HG03097 (cell line): Measurements from ENCODE around the gene NPAS3.

Experiments
- ATAC-seq: cut with Tn5 transposase; IDR thresholded peaks from one replicate; pipeline ENCODE4 v1.9.1; 2021; ENCODE audit not compliant: unreplicated experiment, low FRiP score

Gene NPAS3

GRCh38 chr14:32938719-32939253 is at the start of gene NPAS3:
TSS of gene NPAS3 (plus strand) at chr14:32938879.
- ATAC-seq, result no peak

- no peak for ATAC-seq
Observed at GRCh38 chr14:32896979-32897697, 41.5 kb upstream of the NPAS3 start.

DNA sequence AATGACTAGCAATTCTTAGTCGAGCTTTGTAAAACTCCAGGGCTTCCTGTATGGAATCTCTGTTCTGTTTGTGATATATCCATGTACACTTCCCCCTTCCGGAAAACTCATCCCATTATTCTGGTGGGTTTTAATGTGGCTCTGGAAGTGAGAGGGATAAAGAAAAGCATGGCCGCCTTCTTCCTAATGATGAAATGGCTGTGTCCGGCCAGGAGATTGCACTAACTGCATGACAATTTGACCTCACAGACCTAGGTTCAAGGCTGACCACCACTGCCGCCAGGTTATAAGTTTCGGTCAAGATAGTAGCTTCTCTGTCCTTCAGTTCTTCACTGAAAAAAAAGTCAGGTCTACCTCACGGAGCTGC is 41.0 kb upstream of the NPAS3 start:
- no peak for ATAC-seq

GRCh38 chr14:32898876-32899275 is 39.8 kb upstream of the NPAS3 start:
- no peak for ATAC-seq

DNA sequence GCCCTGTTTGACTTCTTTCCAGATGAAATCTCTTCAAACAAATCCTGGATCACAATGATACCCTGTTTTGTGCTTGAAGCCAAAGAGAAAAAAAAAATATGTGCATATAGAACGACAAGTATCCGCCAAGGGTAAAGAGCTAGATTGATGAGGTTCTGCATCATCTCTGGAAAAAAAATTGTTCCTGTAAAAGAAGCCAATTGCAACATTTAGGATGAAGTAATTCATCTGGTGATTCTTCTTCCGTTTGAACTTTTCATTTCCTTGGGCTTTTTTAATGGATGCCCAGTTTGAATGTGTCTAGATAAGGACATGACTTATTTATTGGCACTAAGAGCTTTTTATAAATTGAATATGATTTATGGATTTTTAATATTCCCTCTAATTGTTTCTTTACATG is 38.1 kb upstream of the NPAS3 start:
- no peak for ATAC-seq

DNA sequence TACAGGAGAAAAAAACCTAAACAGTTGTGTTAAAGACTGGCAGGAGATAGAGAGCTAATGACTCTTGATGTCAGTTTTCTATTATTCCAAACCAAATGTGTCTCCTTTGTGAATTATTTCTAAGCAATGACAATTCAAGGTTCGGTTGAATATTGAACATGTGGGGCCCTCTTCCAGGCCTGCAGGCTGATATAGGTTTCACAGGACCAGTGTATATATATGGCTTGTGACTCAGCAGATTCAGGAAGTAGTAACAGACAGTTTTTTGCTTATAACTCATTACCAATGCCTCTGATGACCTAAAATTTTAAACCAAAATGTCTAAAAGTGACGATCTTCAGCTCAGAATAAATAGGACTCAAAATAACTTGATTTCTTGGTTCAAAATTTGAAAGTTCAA is 33.7 kb upstream of the NPAS3 start:
- ATAC-seq, result no peak

GRCh38 chr14:32906672-32907071 is 32.0 kb upstream of the NPAS3 start:
- no peak for ATAC-seq

GRCh38 chr14:32908196-32909084 is 30.2 kb upstream of the NPAS3 start:
- no peak for ATAC-seq

DNA sequence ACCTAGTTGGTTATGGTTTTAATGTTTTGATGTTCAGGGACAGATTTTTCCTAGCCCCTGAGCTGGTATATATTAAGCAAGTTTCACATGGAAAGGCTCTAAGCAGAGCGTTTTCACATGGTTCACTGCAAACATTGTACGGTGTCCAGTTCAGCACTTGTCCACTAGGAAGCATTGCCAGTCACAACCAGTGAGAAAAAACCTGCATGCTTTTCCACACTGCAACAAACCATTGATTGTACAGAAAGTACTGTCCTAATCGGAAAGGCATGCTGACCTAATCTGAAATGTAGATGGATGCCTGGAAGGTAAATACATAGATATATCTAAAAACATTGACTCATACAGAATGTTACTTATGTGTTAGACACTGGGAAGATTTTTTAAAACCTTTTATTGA is 25.0 kb upstream of the NPAS3 start:
- ATAC-seq, result no peak

GRCh38 chr14:32914391-32914790 is 24.3 kb upstream of the NPAS3 start:
- ATAC-seq, result no peak

- ATAC-seq, result no peak
Observed at GRCh38 chr14:32920696-32921276, 17.9 kb upstream of the NPAS3 start.

DNA sequence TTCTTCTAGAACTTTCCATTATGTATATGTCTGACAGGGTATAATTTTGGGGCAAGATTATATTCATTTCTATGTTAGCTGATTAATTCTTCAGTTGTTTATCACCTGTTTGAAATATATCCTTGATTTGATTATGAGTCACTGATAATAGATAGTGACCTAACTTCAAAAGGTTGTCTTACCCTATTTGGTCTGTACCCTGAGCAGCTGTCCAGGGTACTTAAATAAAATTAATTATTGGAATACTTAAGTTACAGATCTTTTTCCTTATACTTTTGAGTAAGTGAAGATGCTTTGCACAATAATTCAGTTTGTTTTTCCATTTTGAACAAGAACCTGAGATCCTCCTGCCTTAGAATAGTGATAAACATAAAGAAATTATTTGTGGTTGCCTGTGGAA is 13.2 kb upstream of the NPAS3 start:
- no peak for ATAC-seq

DNA sequence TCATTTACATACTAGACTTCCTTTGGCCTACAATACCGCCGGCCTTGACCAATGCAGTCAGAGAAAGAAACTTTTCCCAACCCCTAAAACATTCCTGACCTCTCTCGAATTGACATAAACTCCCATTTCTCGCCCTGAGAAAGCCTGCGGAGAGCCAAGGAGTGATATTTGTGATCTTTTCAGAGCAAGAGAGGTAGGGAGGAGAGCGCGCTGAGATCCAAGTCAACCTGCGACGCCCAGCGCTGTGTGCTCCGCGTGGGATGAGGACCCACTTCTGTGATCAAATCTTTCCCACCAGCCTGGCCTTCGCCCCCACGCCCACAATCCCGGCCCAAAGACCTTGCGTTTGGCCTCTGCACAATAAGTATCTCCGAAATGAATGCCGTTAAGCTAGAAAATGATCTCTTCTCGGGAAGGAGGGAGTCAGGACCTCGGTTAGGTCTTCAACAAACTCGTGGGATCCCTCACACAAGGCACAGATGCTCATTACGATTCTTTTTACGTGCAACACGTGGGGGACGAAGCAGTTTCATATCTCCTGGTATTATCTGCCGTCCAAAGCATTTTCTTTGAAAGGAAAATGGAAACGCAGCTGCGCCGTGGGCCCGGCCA is 6.3 kb upstream of the NPAS3 start:
- ATAC-seq, result no peak

GRCh38 chr14:32932914-32933628 is 5.6 kb upstream of the NPAS3 start:
- no peak for ATAC-seq

DNA sequence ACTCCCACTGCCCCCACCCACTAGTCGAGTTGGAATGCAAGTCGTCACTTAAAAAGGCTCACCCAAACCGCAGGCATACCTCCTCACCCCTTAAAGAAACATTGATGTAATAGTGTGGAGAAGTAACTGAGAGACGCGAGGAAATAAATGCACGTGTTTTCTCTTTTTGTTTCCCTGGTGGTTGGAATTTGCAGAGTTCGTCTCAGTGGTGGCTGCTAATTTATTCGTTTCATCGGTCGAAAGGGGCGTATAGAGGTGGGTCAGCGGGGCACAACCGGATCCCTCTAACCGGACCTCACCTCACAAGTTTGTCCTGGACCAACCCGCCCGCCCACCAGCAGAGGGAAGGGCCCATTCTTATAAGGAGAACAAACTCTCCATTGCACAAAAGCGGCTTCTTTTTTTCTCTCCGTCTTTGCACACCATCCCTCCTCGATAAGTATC is 5.0 kb upstream of the NPAS3 start:
- no peak for ATAC-seq

DNA sequence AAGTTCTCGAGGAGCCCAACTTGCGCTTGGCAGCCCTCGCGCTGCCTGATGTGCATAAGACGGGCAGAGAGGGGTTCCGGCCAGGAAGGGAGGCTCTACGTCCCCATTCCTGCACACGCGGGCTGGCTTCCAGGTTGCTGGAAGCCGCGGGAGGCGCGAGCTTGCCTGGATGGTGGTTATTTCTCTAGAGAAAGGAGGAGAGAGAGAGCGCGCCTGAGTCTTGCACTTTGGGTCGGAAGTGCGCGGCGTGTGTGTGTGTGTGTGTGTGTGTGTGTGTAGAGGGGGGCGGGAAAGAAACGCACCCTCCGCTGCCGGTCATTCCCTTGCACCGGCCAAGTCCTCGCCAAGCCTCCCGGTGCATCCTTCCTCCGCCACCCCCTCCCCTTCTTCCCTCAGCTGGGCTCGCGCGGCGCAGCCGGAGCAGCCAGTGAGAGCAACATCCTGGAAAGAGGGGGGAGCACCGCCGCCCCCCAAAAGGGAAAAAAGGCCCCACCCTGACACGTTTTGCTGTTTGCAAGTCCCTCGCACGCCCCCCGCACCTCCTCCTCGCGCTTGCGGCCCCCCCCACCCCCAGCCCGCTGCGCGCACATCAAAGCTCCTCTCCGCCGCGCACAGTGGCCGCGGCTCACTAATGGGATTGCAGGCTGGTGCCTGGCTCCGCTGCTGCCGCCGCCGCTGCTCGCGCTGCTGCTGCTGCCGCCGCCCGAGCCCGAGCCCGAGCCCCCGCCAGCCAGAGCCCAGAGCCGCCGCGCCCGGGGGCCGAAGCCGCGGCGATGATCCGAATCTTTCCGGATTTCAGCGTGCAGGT is 4.4 kb upstream of the NPAS3 start:
- no peak for ATAC-seq

GRCh38 chr14:32934881-32935633 is 3.6 kb upstream of the NPAS3 start:
- no peak for ATAC-seq

GRCh38 chr14:32939254-32940065 is 781 bp downstream of the NPAS3 start:
- no peak for ATAC-seq
